H9 (cell line): Measurements from ENCODE around the gene OCIAD1. TPM values are rescaled to one million over a fixed set of nuclear protein-coding genes. Genes with fewer than 3 reads are reported as not detected.

Experiments used
- DNase-seq: peaks from one replicate; pipeline ENCODE4 v3.0.0-alpha.2; 2017
- H2AFZ ChIP-seq: one replicate; pipeline ENCODE4 v1.6.1; 2013; ENCODE audit warnings: mild to moderate bottlenecking, low read length, control low read depth, moderate library complexity
- H2AK5ac ChIP-seq: 2 replicates; pipeline ENCODE4 v1.6.1; 2013; ENCODE audit warnings: low read length, control low read depth, mixed read lengths; ENCODE audit not compliant: insufficient read length
- H2BK120ac ChIP-seq: one replicate; pipeline ENCODE4 v1.6.1; 2013; ENCODE audit warnings: low read depth, mild to moderate bottlenecking, low read length, control low read depth, inconsistent platforms; ENCODE audit not compliant: poor library complexity, severe bottlenecking
- H2BK12ac ChIP-seq: 2 replicates; pipeline ENCODE4 v1.6.1; 2013; ENCODE audit warnings: low read length, control low read depth, mixed read lengths, low read depth; ENCODE audit not compliant: insufficient read length
- H2BK15ac ChIP-seq: 2 replicates; pipeline ENCODE4 v1.6.1; 2013; ENCODE audit warnings: low read depth, low read length, control low read depth
- H2BK20ac ChIP-seq: one replicate; pipeline ENCODE4 v1.6.1; 2013; ENCODE audit warnings: low read depth, mild to moderate bottlenecking, low read length, control low read depth, inconsistent platforms; ENCODE audit not compliant: poor library complexity, severe bottlenecking
- H2BK5ac ChIP-seq: 2 replicates; pipeline ENCODE4 v1.6.1; 2013; ENCODE audit warnings: low read length, control low read depth, mixed read lengths; ENCODE audit not compliant: insufficient read length
- H3K14ac ChIP-seq: 2 replicates; pipeline ENCODE4 v1.6.1; 2013; ENCODE audit warnings: low read length, control low read depth; ENCODE audit not compliant: insufficient read depth
- H3K18ac ChIP-seq: 2 replicates; pipeline ENCODE4 v1.6.1; 2013; ENCODE audit warnings: low read depth, mild to moderate bottlenecking, mixed read lengths, low read length, control low read depth; ENCODE audit not compliant: insufficient read length
- H3K23ac ChIP-seq: 2 replicates; pipeline ENCODE4 v1.6.1; 2013; ENCODE audit warnings: low read length, control low read depth, mixed read lengths, low read depth; ENCODE audit not compliant: insufficient read length
- H3K23me2 ChIP-seq: 2 replicates; pipeline ENCODE4 v1.6.1; 2013; ENCODE audit warnings: low read depth, mild to moderate bottlenecking, mixed read lengths, low read length, control low read depth; ENCODE audit not compliant: insufficient read length, poor library complexity, severe bottlenecking
- H3K27ac ChIP-seq: 2 replicates; pipeline ENCODE4 v1.5.1; 2013; ENCODE audit warnings: low read length, control low read depth, mixed read lengths, low read depth; ENCODE audit not compliant: insufficient read length
- H3K27me3 ChIP-seq: 2 replicates; pipeline ENCODE4 v1.6.1; 2013; ENCODE audit warnings: low read length, control low read depth, inconsistent platforms; ENCODE audit not compliant: insufficient read depth
- H3K4ac ChIP-seq: 2 replicates; pipeline ENCODE4 v1.6.1; 2013; ENCODE audit warnings: low read depth, mild to moderate bottlenecking, control low read depth, inconsistent platforms, low read length, moderate library complexity
- H3K4me1 ChIP-seq: 2 replicates; pipeline ENCODE4 v1.6.1; 2013; ENCODE audit warnings: low read length, control low read depth, inconsistent platforms; ENCODE audit not compliant: insufficient read depth
- H3K4me2 ChIP-seq: 2 replicates; pipeline ENCODE4 v1.6.1; 2013; ENCODE audit warnings: low read length, control low read depth, mixed read lengths; ENCODE audit not compliant: insufficient read length, insufficient read depth
- H3K56ac ChIP-seq: 2 replicates; pipeline ENCODE4 v1.6.1; 2013; ENCODE audit warnings: low read depth, mild to moderate bottlenecking, mixed read lengths, low read length, control low read depth; ENCODE audit not compliant: insufficient read length
- H3K79me1 ChIP-seq: 2 replicates; pipeline ENCODE4 v1.6.1; 2013; ENCODE audit warnings: low read depth, mild to moderate bottlenecking, moderate library complexity, low read length, control low read depth, inconsistent platforms; ENCODE audit not compliant: insufficient read depth, poor library complexity, severe bottlenecking
- H3K79me2 ChIP-seq: 2 replicates; pipeline ENCODE4 v1.6.1; 2013; ENCODE audit warnings: low read length, control low read depth, inconsistent platforms; ENCODE audit not compliant: insufficient read depth
- H3K9ac ChIP-seq: 2 replicates; pipeline ENCODE4 v1.6.1; 2013; ENCODE audit warnings: low read length, control low read depth, mixed read lengths; ENCODE audit not compliant: insufficient read length; ENCODE audit errors: extremely low read depth
- H3K9me3 ChIP-seq: one replicate; pipeline ENCODE4 v1.6.1; 2013; ENCODE audit warnings: low read depth, low read length, inconsistent platforms; ENCODE audit not compliant: control insufficient read depth
- H3T11ph ChIP-seq: one replicate; pipeline ENCODE4 v1.6.1; 2013; ENCODE audit warnings: mild to moderate bottlenecking, low read length, control low read depth, inconsistent platforms
- H4K20me1 ChIP-seq: one replicate; pipeline ENCODE4 v1.6.1; 2013; ENCODE audit not compliant: control insufficient read depth, insufficient read length, insufficient read depth
- H4K5ac ChIP-seq: 2 replicates; pipeline ENCODE4 v1.6.1; 2013; ENCODE audit warnings: low read depth, mild to moderate bottlenecking, mixed read lengths, low read length, control low read depth; ENCODE audit not compliant: insufficient read length
- H4K8ac ChIP-seq: replicated peaks from 2 replicates; pipeline ENCODE4 v1.6.1; 2013; ENCODE audit warnings: low read length, control low read depth, mixed read lengths, low read depth; ENCODE audit not compliant: insufficient read length
- H4K91ac ChIP-seq: 2 replicates; pipeline ENCODE4 v1.6.1; 2013; ENCODE audit warnings: low read depth, mild to moderate bottlenecking, moderate library complexity, mixed read lengths, low read length, control low read depth; ENCODE audit not compliant: insufficient read length
- H3K27ac Mint-ChIP-seq, 3 experiments: 2 replicates in 2 of 3; 3 replicates in 1 of 3; pipeline ENCODE4 v1.8.0; 2020 to 2021; ENCODE audit warnings: mixed read lengths in 3 of 3, mild to moderate bottlenecking in 1 of 3, moderate library complexity in 1 of 3
- H3K27me3 Mint-ChIP-seq: 2 replicates; pipeline ENCODE4 v1.8.0; 2021; ENCODE audit warnings: low read depth, mild to moderate bottlenecking, moderate library complexity, mixed read lengths
- H3K36me3 Mint-ChIP-seq, 3 experiments: 2 replicates in 2 of 3; 3 replicates in 1 of 3; pipeline ENCODE4 v1.8.0; 2020 to 2021; ENCODE audit warnings: low read depth in 3 of 3, mixed read lengths in 3 of 3; ENCODE audit not compliant: insufficient read depth in 1 of 3
- H3K4me1 Mint-ChIP-seq, 2 experiments: 2 replicates each; pipeline ENCODE4 v1.8.0; 2020; ENCODE audit warnings: mixed read lengths in 2 of 2
- H3K4me3 Mint-ChIP-seq, 2 experiments: 2 replicates in 1 of 2; 3 replicates in 1 of 2; pipeline ENCODE4 v1.8.0; 2020 to 2021; ENCODE audit warnings: mild to moderate bottlenecking in 2 of 2, mixed read lengths in 2 of 2, moderate library complexity in 1 of 2
- H3K9me3 Mint-ChIP-seq, 2 experiments: 2 replicates in 1 of 2; 3 replicates in 1 of 2; pipeline ENCODE4 v1.8.0; 2020; ENCODE audit warnings: mild to moderate bottlenecking in 2 of 2, mixed read lengths in 2 of 2, moderate library complexity in 1 of 2
- CTCF ChIP-seq: fragments of 200-600 bp; sonication (generic); conservative IDR thresholded peaks from 3 replicates; pipeline ENCODE4 v1.8.0; 2021; ENCODE audit warnings: antibody characterized with exemption, mild to moderate bottlenecking
- WGBS: extraction: QIAGEN DNeasy Blood & Tissue Kit; methylation state at CpG from one replicate; pipeline ENCODE4 v1.1.7; 2013; ENCODE audit warnings: missing lambda C conversion rate, low lambda C conversion rate, mixed read lengths; ENCODE audit not compliant: insufficient read length; ENCODE audit errors: extremely low coverage; 5-methylcytosine and 5-hydroxymethylcytosine counted together
- total RNA-seq: library from RNA; stranded (reverse); gene quantifications from 2 replicates; pipeline ENCODE4 v1.2.1, GENCODE V29; 2021

The OCIAD1 gene
- total RNA-seq, 1 experiment from 2014 or later: 169 TPM

DNA sequence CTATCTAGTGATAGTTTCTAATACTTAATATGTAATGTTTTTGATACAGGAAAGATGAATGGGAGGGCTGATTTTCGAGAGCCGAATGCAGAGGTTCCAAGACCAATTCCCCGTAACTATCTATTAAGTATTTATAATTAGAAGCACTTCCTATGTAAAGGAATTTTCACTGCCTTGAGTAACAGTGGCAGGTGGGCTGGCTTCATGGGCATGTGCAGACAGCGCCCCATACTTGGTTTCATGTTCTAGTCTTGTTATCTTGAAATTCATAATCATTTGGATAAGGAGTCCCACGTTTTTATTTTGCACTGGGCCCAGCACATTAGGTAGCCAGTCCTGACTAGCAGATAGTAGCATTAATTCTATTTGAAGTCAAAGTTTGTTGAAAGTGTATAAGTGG lies 1.7 kb downstream of the OCIAD1 start:
- Histone ChIP-seq H2AK5ac (no peak overlapping the region), H3K27me3 (no peaks in the 10 kb centered on the region), H3K18ac (no peak overlapping the region), H4K91ac (no peak overlapping the region), H3K9me3 (no peaks in the 10 kb centered on the region), H2AFZ (no peak overlapping the region), H2BK120ac (no peak overlapping the region), H3K4me2 (peak overlapping the region; percentile 42), H3K14ac (no peak overlapping the region), H3K79me2 (peaks cover 11% of the 10 kb centered on the region; the same call in 1 of the 2 replicates), H3K56ac (no peak overlapping the region), H3K4ac (no peak overlapping the region), H2BK12ac (no peak overlapping the region), H2BK15ac (no peak overlapping the region), H3K23ac (no peak overlapping the region), H2BK5ac (no peak overlapping the region), H3T11ph (no peak overlapping the region), H3K79me1 (no peaks in the 10 kb centered on the region), H4K5ac (no peak overlapping the region), H3K4me1 (peaks cover 5% of the 10 kb centered on the region), H3K9ac (no peak overlapping the region), H2BK20ac (no peak overlapping the region), H4K8ac (no peak overlapping the region), H3K23me2 (no peaks in the 10 kb centered on the region), H3K27ac (no peak overlapping the region), H4K20me1 (no peaks in the 10 kb centered on the region)
- Mint-ChIP-seq H3K4me3 (peak overlapping the region; percentile 100), H3K4me1 (peaks cover 7 to 17% of the 10 kb centered on the region in 2 experiments), H3K36me3 (peaks cover 24 to 52% (median 49%) of the 10 kb centered on the region in 3 experiments), H3K27me3 (no peaks in the 10 kb centered on the region), H3K27ac (peak overlapping the region in 1 of 3 experiments; percentile 49; a peak in 2 of 7 replicates), H3K9me3 (no peaks in the 10 kb centered on the region; a peak in 2 of 5 replicates)
- no peak for TF ChIP-seq CTCF
- WGBS: no CpG with 5 or more reads among the region's 5 CpGs
- no peak for DNase-seq
